Fibroblast of the conjunctiva (primary cell): ENCODE data around the gene TFAP2D.

Experiments
- DNase-seq: peaks from one replicate; pipeline ENCODE4 v3.0.0-alpha.2; 2010; ENCODE audit warnings: low read depth

TFAP2D gene

GRCh38 chr6:50819466-50819903 lies 106.2 kb downstream of the TFAP2D start:
- DNase-seq = no peak

GRCh38 chr6:50819904-50820868 lies 106.9 kb downstream of the TFAP2D start:
- peak; percentile 36 for DNase-seq

- no peak for DNase-seq
Measured at GRCh38 chr6:50820869-50821264, 107.5 kb downstream of the TFAP2D start.

GRCh38 chr6:50821441-50822077 lies 108.2 kb downstream of the TFAP2D start:
- DNase-seq = no peak

GRCh38 chr6:50822078-50822476 lies 108.8 kb downstream of the TFAP2D start:
- DNase-seq = peak; percentile 49
